HG03159 (cell line): ENCODE data around the gene MYRIP.

Experiments
- ATAC-seq: cut with Tn5 transposase; IDR thresholded peaks from one replicate; pipeline ENCODE4 v1.9.1; 2021; ENCODE audit warnings: mild to moderate bottlenecking, moderate library complexity; ENCODE audit not compliant: unreplicated experiment

MYRIP gene

DNA sequence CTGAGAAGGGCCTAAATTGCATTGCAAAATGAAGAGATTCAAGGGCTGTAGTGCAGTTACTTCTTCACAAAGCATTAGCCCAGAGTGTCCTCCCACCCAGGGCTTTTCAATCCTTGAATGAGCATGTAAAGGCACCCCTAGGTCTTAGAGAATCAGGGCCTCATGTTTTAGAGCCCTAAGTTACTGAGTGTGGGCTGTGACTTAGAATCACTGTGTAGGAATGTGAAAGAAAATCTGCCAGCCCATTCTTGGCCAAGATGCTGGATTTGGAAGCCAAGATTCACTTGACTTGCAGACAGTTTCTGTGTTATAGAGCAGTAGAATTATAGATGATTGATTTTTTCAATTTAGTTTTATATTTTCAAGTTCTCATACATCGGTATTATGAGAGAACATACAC is 153.2 kb downstream of the MYRIP start:
- no peak for ATAC-seq

DNA sequence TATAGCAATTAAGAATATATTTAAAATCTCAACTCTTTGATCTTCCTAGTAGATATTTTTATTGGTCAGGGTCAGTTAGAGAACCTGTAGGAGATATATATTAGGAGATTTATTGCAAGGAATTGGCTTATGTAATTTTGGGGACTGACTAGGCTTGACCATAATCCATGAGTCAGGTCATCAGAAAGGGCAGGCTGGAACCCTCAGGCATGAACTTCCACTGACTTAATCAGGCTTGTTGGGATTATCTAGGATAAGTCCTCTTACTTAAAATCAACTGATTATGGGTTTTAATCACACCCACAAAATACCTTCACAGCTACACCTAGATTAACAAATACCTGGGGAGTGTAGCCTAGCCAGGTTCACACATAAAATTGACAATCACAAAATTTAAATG is 156.1 kb downstream of the MYRIP start:
- no peak for ATAC-seq

DNA sequence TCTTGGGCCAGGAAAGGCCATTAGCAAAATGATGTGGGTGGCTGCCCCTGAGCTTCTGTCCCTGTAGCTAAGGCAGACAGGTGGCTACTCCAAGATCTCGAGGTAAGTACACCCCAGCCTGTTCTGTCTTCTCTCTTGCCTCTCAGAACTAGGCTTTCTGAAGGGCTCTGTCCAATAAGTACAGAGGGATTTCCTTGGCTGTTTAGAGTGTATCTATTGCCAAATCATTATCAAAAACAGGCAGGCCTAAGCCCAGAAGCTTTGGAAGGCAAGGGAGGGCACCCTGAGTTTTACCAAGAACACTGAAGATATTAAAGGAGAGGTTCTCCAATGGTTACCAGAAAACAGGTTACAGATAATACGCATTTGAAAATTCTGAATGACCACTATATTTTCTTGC is 156.6 kb downstream of the MYRIP start:
- no peak for ATAC-seq

DNA sequence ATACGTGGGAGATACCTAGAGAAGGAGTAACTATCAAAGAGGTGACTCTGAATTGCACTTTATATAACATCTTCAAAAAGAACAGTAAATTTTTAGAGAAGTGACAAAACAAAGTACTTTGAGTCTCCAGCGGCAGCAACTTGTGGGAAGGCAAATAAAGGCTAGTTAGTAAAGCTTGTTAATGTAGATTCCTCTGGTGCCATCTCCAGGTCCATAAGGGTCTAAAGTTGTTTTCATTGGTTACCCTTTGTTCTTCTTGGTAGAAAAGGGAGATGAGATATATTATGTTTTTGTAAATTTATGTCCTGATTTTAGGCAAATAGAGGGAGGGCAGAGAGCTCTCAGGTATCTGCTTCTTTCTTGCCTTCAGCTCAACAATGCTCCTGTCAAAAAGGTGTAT is 161.6 kb downstream of the MYRIP start:
- no peak for ATAC-seq

DNA sequence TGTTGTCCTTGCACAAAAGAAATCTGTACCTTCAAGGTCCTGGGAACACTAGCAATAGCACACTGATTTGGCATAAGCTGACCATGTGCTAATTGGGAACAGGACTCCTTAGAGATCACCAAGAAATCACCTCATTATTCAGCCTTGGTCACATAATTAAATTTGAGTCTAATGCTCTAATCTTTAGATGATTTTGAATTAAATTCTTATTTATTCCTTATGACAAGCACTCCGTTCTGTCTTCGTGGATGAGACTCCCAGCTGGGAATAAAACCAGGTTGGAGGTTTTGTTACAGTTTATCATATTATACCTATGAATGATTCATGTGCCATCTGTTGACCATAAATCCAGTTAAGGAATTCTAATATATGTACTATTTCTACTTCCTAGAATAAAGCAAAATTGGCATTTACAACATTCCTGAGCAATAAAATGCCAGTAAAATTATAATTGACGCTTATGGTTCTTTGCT is 162.2 kb downstream of the MYRIP start:
- ATAC-seq: no peak

DNA sequence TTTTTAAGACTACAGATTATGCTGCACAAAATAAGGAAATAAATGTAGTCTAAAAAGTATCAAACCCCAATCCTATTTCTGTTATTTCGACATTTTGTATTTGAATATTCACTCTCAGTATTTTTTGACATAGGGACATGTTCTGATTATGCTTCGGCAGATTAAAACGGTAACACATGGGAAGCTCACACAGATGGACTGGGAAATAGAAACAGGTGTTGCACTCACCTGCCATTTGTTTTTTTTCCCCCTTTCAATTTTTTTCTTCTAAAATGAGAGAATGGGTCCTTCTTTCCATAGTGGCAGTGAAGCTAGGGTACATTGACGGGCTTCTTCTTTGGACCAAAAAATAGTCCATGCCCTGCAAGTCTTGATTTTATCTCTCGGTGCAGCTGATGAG is 163.1 kb downstream of the MYRIP start:
- no peak for ATAC-seq

DNA sequence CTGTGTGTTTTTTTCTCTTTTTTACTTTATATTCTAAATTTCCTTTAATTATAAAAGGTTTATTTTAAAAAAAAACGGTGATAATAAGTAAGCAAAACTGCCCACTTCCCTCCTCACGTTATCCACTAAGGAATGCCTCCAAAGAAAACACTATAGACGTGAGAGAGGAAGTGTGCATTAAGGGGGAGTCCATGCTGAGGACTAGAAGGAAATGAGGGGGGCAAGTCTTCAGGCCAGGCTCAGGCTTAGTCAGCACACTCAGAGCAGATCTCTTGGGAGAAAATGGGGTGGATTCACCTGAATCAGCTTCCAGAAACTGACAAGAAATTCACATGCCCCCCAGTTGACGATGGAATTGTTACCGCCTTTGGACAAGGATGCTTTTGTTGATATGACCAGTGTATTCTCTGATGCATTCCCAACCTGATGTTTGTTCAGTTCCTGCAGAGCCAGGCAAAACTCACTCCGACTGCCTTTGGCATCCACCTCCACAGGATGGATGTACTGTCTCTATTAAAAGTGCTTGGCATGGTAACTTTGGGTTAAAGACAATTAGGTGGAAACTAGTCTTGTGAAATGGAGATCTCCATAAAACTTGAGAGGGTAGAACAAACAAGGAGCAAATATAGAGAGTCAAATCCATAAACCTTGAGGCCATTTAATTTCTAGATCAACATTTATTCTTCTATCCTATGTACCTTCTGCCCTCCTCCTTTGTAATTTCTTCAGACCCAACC is 167.8 kb downstream of the MYRIP start:
- no peak for ATAC-seq

DNA sequence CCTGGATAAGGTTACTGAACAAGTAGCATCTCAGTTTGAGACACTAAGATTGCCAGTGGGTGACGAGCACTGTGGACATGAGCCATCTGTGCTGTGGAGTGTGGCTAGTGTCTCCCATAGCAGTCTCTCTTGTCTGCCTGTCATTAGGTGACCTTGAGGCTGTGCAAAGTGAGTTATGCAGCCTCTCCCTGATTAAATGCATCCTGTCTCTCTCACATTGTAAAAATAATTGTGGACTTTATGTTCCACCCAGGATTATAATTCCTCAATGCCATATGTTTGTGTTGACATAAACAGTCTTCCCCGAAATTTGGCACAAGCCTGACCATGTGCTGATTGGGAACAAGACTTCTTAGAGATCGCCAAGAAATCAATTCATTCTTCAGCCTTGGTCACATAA is 168.9 kb downstream of the MYRIP start:
- no peak for ATAC-seq

DNA sequence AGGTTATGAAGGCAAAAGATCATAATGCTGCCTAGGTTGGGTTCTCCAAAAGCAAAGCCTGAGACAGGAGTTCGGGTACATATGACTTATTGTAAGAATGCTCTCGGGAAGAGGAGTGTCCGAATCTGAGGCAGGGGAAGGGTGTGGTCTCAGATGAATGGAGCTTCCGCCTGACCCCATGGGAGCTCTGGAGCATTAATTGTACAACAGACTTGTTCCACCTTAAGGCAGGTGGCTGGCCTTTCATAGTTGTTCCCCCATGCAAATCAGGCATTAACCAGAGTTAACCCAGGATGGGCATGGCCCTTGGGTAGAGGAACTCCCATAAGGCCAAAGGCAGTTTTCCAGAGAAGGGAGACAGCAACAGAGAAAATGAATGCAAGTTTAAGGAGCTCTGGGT is 170.6 kb downstream of the MYRIP start:
- ATAC-seq: no peak

DNA sequence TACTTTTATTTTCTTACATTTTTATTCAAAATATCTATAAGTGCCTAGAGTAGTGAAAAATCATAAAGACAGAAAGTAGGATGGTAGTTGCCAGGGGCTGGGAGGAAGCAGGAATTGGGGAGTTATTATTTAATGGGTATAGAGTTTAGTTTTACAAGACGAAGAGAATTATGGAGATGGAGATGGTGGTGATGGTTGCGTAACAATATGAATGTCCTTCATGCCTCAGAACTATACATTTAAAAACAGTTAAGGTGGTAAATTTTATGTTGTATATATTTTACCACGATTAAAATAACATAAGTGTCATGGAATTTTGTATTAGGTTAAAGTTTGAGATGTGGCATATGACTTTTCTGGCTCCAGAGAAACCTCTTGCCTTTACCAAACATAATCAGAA is 171.4 kb downstream of the MYRIP start:
- ATAC-seq: no peak

DNA sequence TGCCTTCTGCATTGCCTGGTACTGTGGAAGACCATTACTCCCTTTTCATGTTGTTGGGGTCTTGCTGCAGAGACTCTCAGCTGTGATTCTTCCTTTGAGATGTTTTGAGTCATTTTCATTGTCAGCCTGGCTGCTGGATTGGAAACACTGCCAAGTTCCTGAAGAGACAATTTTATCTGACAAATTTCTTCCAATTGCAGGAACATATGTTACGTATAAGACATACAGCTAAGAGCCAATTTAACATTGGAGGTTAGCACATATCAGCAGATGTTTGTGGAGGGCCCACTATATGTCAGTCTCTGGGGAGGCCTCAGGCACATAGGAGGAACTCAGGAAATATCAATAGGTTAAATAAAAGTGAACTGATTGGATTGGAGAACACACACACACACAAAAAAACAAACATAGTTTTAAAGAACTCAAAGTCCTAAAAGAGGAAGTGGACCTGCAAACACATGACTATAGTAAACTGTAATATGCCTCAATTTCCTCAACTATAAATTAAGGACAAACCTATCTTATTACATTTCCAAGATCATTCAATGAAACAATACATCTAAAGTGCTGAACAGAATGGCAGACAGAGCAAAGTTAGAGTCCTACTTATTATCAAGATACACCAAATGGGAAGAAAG is 172.3 kb downstream of the MYRIP start:
- no peak for ATAC-seq

DNA sequence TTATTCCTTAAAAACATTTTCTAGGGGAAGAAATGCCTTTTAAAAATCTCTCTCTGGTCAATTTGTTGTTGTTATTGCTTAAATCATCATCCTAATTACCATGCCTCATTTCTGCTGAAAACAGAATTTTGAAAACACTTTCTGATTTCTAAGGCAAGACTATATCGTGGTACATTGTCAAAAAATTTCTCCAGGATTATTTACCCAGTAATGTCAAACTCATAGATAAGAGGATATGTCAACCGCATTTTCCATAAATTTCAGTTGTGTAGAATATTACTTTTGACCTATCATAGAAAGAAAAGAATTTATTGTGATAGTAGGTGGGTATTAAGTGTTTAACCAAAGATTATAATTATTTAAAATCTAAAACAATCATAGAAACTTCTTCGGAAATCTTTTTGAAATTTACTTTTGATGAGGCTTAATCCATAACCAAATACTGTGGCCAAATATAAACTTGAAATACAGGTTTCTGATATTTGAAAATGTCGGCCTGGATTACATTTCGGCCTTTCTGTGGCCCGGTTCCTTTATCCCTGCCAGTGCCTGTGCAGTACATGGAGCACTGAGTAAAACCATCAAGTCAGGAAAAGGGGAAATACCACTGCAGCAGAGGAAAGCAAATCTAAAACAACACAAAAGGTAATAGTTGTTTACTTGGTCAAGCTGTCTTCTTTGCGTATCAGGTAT is 173.4 kb downstream of the MYRIP start:
- ATAC-seq: no peak

DNA sequence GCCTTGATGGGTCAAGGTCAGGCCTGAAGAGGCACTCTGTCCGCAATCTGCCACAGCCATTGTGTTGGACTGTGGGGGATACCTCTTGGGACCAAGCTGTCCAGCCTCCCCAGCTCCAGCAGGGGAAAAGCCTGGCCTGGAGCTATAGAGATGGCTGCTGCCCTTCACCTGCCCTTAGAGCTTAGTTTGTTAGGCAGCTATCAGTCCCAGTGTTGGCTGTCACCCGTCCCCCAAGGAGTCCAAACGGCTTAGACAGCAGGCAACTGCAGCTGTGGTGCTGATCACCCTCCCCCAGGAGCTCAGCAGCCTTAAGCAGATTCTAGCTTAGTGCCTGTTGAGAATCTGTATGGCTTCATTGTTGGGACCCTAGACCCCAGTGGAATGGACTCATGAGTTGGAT is 180.3 kb downstream of the MYRIP start:
- no peak for ATAC-seq

DNA sequence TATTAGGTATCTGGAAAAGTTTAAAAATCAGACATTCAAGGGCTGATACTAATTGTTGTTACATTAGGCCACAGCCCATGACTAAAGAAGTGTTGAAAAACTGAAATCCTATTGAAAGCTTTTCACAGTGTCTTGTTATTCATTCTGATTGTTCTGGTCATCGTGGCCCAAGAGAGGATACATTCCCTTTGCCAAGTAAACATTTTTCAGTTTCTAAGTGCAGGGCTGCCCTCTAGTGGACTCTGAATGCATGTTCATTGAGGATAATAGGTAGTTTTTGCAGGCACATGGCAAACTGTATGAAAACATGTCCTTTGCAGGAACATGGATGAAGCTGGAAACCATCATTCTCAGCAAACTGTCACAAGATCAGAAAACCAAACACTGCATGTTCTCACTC is 181.1 kb downstream of the MYRIP start:
- peak; percentile 67 for ATAC-seq

DNA sequence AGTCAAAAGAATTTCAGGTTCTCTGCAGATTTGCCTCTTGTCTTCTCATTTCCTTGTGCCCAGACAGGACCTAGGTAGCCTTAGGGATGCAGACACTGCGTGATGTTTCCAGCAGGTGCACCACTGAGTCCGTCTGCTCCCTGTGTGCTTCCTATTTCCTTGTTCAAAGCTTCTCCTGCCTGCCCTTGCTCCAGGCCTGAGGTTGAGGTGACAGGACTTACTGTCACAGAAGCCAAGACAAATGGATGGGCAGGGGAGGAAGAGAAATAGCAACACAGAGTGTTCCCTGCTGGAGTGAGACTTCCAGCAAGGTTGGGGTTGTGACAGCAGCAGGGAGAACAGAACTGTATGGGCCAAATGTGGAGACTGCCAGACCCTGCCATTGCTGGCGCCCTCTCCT is 199.4 kb downstream of the MYRIP start:
- ATAC-seq: no peak

DNA sequence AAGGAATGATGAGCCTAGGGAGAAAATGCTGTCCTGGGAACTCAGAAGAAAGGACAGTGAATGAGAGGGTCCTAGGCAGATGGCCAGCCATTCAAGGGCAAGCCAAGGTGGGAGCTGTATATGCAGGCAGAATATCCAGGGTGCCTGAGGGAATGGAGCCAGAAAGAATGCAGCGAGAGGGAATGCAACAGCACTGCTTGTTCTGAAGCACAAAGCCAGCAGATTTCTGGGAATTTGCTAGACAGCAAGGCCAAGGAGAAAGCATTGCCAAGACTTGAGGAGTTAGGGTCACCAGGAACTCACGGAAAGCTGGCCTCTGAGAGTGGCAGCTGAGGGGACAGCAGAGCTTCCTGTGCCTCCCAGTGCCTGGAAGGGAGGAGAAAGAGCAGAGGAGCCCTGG is 200.6 kb downstream of the MYRIP start:
- ATAC-seq: no peak

DNA sequence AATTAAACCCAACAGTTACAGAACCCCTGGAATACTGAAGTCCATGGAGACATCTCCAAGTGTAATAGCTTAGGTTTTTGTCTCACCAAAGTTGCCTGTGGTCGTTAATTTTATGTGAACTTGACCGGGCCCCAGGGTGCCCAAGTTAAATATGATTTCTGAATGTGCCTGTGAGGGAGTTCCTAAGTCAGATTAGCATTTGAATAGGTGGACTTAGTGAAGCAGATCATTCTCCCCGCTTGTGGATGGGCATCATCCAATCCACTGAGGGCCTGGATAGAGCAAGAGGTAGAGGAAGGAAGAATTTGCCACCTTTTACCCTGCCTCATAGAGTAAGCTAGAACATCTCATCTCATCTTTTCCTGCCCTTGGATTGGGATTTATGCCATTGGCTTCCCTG is 203.0 kb downstream of the MYRIP start:
- no peak for ATAC-seq

DNA sequence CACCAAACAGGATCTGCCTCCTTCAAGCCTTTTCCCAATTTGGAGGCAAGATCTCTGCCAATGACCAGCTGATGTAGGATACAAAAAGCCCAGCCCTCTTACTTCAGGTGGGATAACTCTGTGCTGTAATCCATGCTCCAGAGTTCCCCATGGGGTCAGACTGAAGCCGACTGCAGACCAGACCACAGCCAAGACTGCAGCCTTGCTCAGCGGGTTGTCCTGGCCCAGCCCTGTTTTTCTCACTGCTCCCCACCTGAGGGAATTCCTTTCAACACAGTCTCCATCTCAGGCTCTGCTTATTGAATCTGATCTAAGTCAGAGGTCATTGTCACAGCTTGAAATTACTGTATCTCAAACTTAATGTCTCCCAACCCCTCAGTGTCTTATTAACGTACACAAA is 207.0 kb downstream of the MYRIP start:
- ATAC-seq: no peak

DNA sequence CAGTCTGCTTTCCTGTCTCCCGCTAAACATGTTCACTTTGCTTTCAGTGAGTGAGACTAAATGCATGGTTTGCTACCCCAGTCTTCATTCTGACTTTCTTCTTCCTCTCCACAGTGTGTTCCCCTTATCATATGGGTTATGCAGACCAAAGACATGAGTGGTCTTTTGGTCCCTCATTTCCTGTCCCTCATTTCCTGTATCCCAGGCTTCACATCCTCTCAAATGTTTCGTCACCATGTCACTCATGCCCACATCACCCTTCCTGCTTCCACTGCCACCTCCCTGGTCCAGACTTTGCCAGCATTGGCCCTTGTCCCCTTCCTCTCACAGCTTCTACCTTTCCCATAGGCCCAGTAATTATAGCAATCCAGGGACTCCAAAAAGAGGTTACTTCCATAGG is 209.0 kb downstream of the MYRIP start:
- no peak for ATAC-seq

DNA sequence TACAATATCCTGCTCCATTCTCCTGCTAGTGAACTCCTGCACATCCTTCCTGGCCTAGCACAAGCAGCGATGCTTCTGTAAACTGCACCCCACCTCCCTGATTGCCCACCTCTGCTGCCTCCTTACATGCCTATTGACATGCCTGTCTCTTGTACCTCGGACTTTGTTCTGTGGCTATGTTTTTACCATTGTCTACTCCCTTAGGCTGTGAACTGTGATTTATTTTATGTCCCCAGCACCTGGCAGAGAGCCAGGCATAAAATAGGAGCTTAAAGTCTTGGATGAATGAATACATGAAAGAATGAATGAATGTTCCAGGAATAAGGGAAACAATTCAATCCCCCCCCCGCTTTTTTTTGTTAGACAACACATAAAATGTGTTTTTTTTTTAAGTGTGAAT is 210.0 kb downstream of the MYRIP start:
- no peak for ATAC-seq

DNA sequence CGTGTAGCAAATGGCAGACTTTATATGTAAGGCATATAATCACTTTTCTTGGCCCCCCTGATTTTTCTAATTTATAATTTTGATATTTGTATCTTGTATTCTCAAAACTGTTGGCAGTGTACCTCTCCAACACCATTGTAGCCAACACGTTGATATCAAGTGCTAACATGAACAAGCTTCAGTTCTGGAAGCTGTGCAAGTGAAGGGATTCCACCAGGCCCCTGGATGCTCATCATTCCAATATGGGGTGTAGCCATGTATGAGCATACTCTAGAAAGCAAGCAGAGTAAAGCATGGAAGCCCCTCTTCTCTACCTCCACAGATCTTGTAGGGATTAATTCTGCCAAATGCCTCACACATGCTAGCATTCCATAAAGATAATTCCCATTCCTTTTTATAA is 211.3 kb downstream of the MYRIP start:
- ATAC-seq: no peak

DNA sequence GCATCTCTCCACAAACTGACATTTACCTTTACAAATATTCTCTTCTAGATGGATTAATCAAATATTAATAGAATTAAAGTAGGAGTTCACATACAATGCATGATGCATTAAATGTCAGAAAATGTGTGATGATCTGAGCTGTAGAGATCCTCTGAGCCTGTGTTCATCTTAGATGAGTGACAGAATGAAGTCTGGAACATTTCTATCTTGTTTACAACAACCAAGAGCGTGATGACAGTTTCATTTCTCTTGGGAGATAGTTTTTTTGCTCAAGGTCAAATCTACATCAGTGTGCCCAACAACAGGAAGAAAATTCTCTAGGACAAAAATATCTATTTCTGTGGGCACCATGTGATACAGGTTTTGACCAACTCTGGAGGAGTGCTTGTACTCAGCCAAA is 211.9 kb downstream of the MYRIP start:
- no peak for ATAC-seq
